H1 (cell line): ENCODE results near the gene DIRAS2. TPM values are rescaled to one million over a fixed set of nuclear protein-coding genes. Genes with fewer than 3 reads are reported as not detected.

ENCODE experiments used
- CTBP2 ChIP-seq: IDR thresholded peaks from 2 replicates; pipeline ENCODE4 v1.7.0; 2011; ENCODE audit warnings: borderline replicate concordance, mild to moderate bottlenecking, moderate library complexity, mixed read lengths, low read length; ENCODE audit not compliant: insufficient read depth, insufficient read length
- polyA plus RNA-seq, 7 experiments: library from polyadenylated mRNA; depleted of rRNA in 3 of 7; stranded (reverse) in 5 of 7; unstranded in 2 of 7; fragments of >200 nt in 5 of 7; fragments of 200-250 nt in 2 of 7; gene quantifications; 1 replicate in 5 of 7; 2 replicates in 1 of 7; 4 replicates in 1 of 7; pipeline versions ENCODE4 v1.2.1 to v1.2.3, GENCODE V29; 2011 to 2013; ENCODE audit warnings: missing spikeins in 2 of 7, mixed read lengths in 2 of 7
- total RNA-seq: library from RNA; stranded (reverse); fragmentation: NEBNext Ultra II Directional; extraction: Animal tissue kit (Norgen Biotek cat#: 25700); gene quantifications from 2 replicates; pipeline ENCODE4 v1.2.1, GENCODE V29; 2021

The DIRAS2 gene
- total and polyA plus RNA-seq, 2 of the 8 experiments (the other 6 are each of a cell fraction or from before 2014, with no cell fraction given) = 0.06 to 0.15 TPM

DNA sequence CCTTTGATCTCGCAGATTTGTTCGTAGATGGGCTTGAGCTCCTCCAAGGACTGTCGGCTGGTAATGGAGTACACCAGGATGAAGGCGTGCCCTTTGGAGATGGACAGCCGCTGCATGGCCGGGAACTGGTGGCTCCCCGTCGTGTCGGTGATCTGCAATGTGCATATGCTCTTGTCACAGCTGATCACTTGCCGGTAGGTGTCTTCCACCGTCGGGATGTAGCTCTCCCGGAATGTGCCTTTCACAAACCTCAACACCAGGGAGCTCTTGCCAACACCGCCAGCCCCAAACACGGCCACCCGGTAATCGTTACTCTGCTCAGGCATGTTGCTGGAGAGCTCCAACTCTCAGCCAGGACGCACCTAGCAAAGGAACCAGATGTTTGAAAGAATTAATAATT lies 29.1 kb downstream of the DIRAS2 start (continued):
- TF ChIP-seq CTBP2 = no peak
